NCI-H2227 treated with DMSO at 0.1 percent for 48 hours (cell line): ENCODE measurements around the gene NTM.

ENCODE experiments used
- DNase-seq: peaks from one replicate; lab custom pipeline; 2025; lab: John Stamatoyannopoulos, UW

NTM gene

DNA sequence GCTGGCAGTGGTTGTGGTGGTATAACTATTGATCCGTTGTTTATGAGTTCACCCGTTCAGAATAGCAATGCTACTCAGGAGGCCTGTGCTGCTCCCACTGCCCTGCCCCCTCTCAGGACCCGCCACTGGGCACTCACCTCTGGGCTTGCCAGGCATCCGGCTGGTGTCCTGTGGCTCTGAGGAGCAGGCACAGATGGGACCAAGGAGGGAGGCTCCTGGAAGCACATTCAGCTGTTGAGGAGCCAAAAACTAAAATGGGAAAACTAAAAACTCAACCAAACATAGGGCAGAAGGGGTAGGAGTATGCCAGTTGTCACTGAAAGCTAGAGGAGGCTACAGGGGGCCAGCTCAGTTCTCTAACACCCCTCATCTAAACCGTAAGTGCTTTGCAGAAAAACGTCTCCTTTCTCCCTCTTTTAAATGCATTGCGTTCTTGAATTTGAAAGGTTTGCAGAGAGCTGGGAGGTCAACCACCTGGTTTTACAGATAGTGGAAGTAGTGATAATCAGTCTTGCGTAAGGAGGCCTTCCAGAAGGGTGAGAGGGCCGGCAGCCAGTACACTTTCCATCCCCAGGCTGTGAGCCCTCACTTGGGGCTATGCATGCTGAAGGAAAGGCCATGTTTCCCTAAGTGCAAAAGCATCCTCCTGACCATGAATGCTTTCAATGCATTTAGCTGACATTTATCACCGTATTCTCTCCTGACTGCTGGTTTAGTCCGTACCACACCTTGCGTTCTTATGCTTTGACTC is 547.4 kb downstream of the NTM start:
- DNase-seq = no peak

DNA sequence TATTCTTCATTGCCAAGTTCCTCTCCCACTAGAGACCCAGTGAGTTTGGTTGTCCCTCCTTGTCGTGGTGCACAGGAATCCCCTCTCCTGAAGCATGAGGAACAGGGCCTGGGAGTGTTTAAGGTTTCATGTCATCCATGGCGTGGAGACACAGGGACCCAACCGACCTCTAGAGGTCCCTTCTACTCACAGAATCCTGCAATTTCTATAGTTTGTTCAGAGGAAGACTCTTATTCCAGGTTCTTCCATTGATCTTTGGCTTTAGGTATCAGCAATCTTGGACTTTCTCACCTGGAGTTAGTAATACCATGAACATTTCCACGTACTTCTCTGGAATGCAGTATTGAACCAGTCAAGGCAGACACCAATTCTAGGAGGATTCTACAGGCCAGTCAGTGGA is 548.2 kb downstream of the NTM start:
- no peak for DNase-seq

GRCh38 chr11:131922220-131922619 is 551.8 kb downstream of the NTM start:
- DNase-seq = no peak

DNA sequence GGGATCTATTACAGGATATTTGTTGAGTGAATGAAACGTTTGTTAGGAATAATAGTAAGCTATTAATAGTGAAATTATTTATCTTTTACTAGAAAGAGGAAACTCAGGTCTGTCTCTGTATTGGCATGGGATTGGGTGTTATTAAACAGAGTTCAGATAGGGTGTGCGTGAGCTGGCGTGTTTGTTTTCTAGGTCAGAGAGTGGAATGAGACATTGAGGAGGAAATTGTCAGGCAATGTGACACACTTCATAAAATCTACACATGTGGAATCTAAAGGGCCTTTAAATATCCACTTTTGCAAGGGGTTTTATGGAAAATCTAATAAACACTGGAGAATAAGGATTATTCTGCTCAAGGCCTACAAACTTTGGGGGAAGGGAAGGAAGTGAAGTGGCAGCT is 552.9 kb downstream of the NTM start:
- no peak for DNase-seq

DNA sequence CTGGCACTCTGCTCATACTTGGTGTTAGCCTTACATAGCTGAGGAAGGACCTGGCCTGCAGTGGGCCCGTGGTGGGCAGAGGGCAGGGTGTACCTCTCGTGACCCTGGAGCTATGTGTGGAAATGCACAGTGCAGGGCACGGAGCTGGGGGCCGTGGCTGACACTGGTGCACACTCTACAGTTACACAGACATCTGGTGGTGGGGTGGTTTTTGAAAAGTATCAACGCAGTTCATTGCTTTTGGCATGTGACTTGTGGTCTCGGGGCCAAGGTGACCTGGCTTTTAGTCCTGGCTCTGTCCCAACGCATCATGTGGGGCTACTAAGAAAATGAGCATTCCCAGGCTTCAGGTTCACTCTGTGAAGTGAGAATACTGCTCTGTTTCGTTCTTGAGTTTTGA is 553.6 kb downstream of the NTM start:
- no peak for DNase-seq

GRCh38 chr11:131924457-131925201 is 554.2 kb downstream of the NTM start:
- DNase-seq = no peak

DNA sequence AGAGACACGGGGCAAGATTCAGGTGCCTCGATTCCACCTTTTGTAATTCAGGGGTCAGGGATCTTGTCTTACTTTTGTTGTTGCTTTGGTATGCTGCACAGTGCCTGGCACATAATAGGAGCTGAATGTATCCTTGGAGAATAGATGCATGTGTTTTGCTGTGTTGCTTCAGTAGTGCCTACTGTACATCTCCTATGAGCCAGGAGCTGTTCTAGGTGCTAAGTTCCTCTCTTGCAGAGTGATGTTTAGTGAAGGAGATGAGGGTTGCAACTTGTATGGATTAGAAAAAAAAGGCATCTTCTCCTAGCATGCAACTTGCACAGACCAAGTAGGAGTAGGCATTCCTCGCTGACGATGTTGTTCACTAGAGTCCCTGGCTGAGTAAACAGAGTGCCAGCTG is 555.4 kb downstream of the NTM start:
- no peak for DNase-seq

DNA sequence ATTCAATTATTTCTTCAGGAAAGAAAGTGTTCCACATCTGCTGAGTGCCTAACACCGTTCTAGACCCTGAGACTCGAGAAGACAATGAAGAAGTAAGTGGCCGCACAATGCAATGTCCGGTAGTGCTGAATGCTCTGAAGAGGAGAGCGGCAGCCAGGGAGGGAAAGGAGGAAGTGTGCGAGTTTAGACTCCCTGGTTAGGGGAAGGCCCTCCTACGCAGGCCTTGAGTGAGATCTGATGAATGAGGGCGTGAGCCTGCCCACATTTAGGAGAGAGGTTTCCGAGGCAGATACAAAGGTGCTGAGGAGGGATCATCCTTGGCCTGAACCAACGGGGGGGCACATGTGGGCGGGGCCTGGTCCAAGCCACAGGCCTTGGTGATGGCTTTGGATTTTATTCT is 558.6 kb downstream of the NTM start:
- no peak for DNase-seq

DNA sequence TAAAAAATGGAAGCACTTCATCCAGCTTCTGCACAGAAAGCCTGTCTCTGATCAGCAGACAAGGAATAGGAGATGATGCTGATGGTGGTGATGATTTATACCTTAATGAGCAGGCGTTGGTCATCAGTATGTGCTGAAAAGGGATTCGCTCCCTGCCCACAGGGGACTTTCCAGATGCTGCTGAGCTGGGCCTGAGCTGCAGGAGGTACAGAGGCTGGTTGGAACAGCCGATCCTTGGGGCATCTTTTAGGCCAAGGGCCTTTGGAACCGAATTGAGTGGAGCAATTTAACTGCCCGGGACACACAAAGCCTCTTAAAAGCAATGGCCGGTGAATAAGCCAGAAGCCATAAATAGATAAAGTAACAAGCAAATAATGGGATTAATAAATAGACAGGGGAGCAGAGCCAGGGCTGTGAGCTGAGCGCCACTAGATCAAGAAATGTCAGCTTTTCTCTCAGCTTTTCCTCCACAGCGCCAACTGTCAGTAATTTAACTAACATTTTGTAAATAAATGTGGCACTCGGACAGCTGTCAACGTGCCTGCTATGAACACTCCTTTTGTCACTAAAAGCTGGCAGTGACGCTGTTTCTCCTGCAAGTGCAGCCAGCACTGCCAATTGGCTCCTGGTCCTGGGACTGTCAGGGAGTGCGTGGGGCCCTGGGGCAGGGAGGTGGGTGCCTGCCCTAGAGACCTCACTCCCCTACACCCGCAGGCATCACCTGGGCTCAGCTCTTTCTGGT is 562.3 kb downstream of the NTM start:
- DNase-seq = no peak

DNA sequence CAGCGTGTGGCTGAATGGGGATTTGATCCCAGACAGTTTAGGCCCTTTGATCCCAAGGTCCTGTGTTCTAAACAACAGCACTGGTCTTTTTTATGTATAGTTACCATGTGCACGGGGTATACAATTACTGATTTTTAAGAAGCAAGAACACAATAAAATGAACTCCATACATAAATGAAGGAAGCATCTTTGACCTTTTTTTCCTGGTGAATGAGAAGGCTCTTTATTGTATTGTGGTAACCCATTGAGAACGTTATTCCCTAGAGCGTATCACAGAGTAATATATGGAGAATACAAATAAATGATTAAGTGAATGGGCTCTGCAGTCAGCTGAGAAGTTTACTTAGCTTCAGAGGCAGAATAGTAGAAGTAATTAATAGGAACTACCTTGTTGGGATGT is 563.6 kb downstream of the NTM start:
- no peak for DNase-seq

DNA sequence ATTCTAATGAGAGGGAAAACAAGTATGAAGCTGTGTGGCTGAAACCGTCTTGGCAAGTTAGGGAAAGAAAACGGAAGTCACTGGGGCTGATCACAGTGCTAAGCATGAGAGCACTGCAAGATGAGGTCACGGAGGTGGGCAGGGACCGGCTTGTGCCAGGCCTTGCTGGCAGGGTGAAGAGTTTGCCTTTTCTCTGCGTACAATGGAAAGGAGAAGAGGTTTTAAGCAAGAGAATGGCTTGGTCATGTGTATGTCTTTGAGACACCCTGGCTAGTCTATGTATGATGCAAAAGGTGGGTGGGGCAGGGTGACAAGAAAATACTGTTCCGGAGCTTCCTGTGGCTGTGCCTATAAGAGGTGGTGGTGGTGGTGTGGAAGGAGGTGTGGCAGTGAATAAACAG is 567.9 kb downstream of the NTM start:
- no peak for DNase-seq

DNA sequence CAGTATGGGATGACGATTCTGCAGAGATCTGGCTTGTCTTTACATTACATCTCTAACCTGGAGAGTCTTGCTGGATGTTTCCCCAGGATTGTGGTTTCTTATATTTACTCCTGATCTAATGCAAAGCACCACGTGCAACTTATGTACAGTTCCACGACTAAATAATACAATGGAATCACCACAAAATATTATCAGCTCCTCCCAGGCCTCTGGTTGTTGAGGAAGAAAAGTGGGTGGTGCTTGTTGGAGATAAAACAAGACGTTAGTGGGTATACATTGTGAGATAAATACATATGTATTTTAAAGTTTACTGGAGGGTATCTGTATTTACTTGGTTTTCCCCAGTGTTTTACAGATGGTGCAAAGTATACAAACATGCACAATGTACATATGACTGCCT is 569.7 kb downstream of the NTM start:
- DNase-seq = no peak

- no peak for DNase-seq
Observed at GRCh38 chr11:131942878-131943277, 572.5 kb downstream of the NTM start.

DNA sequence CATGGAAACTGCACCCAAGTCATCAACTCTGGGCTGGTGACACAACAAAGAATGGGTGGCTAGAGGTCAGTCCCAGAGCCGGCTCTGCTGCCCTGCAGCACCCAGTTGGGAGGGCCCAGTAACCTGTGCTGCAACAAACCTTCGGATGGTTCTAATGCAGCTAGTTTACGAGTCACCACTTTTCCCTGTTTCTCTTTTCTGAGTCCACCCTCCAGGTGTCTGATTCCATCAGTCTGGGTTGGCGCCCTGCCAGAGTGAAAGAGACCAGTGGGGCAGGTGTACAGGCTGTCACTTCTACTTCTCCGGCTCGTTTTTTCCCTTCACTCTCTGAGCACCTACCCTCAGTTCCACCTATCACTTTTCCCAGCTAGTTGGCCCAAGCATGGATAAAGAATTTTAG is 572.9 kb downstream of the NTM start:
- DNase-seq = no peak

GRCh38 chr11:131944736-131945135 is 574.3 kb downstream of the NTM start:
- DNase-seq = no peak

DNA sequence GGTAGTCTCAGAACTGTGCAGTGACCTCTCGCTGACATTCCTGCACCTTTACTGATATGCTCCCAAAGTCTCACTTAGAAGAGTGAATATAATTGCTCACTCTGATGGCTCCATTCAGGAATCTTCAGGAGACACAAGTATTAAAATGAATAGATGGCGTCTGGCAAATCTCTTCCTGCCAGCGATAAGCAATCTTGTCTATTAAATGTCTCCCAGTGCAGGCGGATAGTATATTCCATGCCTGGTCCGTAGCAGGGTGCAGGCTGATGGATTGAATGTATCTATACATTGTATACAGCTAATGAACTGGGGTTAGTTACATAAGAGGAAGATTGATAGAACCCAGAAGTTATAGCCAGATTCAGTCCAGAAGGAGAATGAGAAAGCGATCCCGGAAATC is 575.3 kb downstream of the NTM start:
- DNase-seq = no peak

DNA sequence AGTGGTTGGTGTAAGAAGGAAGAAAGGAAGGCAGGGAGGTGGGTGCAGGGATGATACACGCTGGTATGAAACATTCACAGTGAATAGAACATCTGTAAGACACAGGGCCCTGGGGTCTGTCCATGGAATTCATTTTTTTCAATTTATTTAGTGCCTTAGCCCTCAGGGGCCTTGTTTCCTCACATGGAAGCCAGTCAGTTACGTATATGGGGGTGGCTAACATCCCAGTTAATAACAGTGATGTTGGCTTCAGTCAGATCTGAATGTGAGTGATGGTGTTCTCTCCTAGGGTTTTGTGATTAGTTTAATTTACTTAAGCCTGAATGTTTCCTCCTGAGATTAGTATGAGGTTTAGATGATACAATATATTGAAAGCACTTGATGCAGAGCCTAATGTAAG is 577.1 kb downstream of the NTM start:
- no peak for DNase-seq

DNA sequence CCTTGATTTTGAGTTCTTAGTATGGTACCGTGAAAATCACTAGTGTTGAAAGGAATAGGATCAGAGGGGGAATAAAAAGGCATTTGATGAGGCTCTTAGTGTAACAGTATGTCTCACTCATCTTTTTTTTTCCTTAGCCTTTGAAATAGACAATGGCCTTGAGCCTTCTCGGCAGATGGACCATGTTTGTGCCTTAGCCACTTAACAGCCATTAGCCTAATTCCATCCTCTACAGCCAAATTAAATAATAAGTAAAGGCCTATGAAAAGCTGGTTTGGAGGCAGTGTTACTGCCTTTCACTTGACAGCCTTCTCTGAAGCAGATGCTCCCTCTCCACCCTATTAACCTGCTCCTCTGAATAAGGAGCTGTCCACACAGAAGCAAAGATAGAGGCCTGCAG is 580.7 kb downstream of the NTM start:
- DNase-seq = no peak

- no peak for DNase-seq
Observed at GRCh38 chr11:131954146-131954545, 583.7 kb downstream of the NTM start.

DNA sequence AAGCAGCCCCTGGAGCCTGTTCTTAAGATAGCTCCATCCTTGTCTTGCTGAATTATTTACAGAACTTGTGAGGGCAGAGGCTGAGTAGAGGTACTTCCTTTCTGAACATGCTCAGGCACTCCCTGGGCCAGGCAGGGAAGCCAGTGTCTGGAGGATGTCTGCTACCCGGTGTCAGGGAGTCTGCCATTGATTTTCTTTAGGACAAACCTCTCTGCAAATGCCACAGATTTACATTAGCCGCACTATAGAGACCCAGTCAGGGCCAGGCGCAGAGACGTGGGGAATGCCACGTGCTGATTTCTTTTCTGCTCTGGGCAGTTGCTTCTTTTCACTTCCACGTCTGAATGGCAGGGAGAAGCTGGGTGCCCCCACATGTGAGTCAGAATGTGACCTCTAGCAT is 585.5 kb downstream of the NTM start:
- no peak for DNase-seq

DNA sequence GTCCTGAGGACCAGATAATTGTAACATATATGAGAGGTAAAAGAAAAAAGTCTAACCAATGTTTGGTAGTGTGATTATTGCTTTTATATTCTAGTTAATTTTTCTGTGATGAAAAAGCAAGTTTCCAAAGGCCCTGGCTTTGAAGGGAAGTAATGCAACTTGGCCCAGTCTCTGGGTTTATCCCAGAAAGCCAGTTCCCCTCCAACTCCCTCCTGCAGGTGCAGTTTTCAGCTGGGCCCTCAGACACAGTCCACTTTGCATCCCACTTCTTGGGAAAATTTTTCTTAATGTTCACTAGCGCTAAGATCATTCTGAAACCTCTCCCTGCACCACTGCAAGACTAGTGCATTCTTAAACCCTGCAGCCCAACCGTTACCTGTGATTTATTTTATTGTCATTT is 586.8 kb downstream of the NTM start:
- no peak for DNase-seq

DNA sequence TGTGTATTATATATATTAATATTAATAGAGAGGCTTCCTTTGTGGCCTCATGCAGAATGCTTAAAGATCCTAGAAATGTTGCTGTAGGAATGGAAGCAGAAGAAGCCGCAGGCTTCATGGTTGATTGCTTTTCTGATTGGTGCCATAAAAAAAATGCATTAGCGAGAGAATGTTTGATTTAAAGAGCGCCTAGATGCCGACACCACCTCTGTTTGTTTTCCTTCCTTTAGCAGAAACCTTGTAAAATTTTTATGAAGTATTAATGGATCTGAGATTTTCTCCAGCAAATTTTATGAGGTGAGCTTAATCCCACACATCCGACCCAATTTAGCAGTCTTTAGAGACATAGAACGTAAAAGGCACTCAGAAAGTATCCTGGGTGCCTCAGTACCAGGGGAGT is 587.5 kb downstream of the NTM start:
- no peak for DNase-seq

DNA sequence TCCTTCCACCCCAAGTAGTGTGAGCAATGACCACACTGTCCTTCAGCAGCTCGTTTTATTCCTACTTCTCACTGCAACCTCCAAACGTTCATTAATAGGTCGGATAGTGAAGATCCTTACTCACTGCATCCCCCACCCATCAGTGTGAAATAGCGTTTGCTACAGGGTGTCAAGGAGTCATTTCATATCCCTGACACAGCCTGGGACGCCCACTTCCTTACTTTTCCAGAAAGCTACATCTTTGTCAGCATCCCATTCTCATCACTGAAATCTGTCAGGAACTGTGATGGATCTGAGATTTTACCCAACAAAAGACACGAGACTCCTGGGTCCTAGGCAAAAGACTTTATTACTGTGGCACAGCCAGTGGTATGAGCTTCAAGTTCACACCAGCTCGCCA is 592.4 kb downstream of the NTM start:
- no peak for DNase-seq
